ENCODE results near the gene IQCE.

DNA sequence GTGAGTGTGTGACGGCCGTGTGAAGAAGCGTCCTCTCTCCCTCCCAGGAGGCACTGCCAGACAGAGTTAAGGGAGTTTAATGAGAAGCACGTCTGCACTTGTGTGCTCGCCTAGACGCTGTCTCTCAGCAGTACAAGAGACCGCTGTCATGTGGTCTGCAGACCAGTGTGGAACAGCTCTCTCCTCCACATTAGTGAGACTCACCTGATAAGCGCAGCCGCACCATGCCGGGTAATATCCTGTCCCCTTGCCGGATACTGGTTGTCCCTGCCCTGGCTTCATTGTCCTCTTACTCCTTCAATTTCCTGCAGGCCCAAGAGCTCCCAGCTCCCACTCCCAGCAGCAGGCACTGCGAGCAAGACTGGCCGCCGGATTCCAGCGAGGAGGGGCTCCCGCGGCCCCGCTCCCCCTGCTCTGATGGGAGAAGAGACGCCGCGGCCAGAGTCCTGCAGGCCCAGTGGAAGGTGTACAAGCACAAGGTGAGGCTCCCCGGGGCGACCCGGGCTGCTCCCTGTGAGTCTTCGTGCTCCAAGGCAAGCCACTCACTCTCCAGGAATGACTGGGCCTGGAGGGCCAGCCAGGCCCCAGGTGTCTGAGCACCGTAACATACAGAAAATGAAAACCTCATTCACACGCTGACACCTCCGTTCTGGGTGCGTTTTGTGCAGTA lies 39.5 kb downstream of the IQCE start:
- no peak for TF ChIP-seq POLR2A (IDR thresholded peaks at IDR 0.05)
- TF ChIP-seq CTCF (IDR thresholded peaks at IDR 0.05), result no peak
- TF ChIP-seq POLR2AphosphoS5 (IDR thresholded peaks at IDR 0.05), result no peak

Measured in upper lobe of left lung (tissue), 4 donors.